ENCODE data around the gene TMA7. TPM values are rescaled to one million over a fixed set of nuclear protein-coding genes. Genes with fewer than 3 reads are reported as not detected.
A peak's percentile ranks its signal among the peaks of the same experiment; 100 is the strongest.

Gene TMA7
- polyA plus RNA-seq, 4 donors, result 293 to 334 (median 315) TPM

DNA sequence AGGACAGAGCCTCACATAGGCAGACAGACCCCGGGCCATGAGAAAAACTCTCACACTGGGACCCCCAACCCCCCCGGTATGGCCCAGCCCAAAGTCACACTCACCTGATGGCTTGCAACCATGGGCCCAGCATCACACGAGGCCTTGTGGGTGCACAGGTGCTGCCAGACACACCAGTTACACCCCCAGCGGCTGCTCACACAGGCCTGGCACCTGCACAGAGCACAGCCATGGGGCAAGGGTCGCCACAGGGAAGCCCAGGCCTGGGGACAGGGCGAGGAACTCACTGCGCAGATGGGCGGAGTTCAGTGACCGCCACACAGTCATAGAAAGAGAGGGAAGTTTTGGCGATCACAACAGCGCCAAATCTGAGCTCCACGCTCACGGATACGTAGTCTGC, 19.5 kb upstream of the TMA7 start:
- DNase-seq (ENCODE audit: low read depth in 4 of 4, low spot score in 3 of 4), result no peak

GRCh38 chr3:48422272-48422671, 17.8 kb upstream of the TMA7 start:
- DNase-seq (ENCODE audit: low read depth in 4 of 4, low spot score in 3 of 4), result no peak

DNA sequence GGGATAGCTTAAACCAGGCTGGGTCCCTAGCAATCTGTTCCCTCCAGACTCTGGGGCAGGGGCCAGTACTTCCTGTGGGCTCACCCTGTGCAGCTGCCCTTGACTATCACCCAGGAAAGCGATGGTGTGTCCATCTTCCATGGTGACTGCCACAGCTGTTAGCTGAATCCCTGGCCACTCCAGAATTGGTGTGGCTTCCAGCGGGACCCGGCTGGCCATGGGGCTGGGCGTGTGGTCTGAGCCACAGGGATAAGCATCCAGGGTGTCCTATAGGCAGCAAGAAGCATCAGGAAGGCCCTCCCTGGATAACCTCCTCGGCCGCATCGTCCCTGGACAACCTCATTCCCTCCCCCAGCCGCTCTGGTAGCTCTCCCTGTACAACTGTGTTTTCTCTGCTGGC, 17.4 kb upstream of the TMA7 start:
- no peak for DNase-seq (ENCODE audit: low read depth in 4 of 4, low spot score in 3 of 4)

DNA sequence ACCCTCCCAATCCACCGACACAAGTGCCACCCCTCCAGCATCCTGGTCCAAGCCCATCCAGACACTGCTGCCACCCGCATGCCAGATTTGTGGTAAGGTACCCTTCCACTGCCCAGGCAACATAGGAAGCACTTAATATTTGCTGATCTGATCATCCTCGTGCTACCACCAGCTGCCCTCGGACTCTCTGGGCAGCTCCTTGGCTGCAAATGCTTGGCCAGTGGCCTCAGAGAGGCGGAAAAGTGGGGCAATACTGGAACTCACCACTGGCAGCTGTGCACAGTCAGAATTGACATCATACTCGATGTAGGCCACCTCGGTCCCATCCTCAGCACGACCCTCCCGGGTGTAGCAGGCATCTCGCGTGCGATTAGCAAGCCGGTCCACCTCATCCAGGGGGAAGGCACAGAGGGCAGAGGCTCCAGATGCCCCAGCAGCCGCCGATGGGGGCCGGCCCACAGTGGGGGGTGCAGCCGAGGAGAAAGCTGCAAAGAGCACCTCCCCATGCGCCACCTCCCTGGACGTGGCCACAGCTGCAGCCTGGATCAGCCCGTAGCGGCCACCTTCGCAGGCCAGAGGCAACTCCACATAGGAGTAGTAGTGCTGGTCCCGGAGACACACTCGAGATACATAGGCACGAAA, 16.7 kb upstream of the TMA7 start:
- no peak for DNase-seq (ENCODE audit: low read depth in 4 of 4, low spot score in 3 of 4)

DNA sequence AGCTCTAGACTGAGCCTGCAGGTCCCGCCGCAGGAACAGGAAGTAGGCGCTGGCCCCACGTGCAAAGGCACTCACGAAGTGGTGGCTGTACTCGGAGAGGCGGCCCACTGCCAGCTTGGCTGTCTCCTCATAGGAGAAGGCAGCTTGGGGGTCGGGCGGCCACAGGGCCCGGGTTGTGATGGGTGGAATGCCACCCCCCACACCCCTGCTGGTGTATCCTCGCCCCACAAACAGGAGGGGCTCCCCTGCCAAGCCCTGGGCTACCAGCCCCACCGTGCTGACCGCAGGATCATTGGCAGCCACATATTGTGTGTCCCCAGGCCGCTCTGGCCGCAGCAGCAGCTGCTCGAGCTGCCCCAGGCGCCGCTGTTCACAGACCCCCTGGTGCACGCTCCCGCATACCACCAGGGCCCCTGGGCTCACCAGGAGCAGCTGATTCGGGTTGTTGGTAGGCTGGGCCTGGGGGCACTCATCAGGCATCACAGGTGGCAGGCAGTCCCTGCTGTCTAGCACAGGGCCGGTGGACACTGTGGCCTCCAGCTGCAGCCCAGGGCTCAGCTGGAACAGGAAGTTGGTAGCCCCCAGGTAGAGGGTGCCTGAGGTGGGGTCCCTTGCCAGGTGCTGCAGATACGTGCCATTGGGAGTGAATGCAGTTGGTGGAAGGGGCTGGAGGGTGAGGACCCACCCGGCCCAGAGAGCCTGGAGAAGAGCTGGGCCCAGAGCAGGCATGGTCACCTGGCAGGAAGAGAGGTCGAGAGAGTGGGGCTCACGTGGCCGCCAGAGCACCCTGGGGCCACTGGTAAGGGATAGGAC, 16.0 kb upstream of the TMA7 start:
- no peak for DNase-seq (ENCODE audit: low read depth in 4 of 4, low spot score in 3 of 4)

DNA sequence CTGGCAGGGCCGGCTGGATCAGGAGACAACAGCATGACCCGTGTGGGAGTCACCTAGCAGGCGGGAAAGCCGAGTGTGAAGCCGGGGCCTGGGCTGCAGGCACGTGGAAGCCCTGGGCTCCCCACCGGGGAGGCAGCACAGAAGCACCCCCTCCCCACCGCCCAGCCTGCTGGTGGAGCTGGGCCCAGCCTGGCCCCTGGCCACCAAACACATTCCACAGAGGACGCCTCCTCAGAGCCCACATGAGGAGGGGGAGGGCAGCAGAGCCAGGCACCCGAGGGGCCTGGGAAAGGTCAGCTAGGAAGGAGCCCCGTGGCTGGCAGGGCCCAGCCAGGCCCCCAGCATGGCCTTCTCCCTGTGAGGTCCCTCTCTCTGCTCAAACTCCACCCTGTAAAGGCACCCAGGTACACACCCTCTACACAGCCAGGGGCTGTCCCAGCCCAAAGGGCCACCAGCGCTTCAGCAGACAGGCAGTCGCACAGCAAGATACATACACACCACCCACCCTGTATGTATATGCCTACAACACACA, 14.7 kb upstream of the TMA7 start:
- no peak for DNase-seq (ENCODE audit: low read depth in 4 of 4, low spot score in 3 of 4)

DNA sequence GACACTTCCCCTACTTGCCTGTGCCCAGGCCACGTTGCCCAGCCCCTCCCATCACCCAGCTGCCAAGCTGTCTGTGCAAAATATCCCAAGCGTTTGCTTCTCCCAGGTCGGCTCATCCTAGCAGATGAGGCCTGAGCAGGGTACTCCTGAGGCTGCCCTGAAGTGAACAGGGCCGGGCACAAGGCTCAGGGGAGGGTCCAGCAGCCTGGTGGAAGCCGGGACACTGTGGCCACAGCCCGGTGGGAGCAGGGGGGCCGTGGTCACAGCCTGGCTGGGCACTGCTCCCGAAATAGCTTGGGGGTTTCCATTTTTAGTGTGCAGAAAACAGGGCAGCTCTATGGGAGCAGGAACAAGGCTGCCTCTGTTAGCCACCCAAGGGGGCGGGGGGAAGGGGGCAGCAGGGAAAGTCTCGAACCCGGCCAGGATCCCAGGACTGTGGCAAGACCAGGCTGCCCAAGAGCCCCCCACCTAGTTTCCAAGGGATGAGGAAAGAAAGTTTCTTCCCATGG, 13.6 kb upstream of the TMA7 start:
- DNase-seq (ENCODE audit: low read depth in 4 of 4, low spot score in 3 of 4), result no peak

DNA sequence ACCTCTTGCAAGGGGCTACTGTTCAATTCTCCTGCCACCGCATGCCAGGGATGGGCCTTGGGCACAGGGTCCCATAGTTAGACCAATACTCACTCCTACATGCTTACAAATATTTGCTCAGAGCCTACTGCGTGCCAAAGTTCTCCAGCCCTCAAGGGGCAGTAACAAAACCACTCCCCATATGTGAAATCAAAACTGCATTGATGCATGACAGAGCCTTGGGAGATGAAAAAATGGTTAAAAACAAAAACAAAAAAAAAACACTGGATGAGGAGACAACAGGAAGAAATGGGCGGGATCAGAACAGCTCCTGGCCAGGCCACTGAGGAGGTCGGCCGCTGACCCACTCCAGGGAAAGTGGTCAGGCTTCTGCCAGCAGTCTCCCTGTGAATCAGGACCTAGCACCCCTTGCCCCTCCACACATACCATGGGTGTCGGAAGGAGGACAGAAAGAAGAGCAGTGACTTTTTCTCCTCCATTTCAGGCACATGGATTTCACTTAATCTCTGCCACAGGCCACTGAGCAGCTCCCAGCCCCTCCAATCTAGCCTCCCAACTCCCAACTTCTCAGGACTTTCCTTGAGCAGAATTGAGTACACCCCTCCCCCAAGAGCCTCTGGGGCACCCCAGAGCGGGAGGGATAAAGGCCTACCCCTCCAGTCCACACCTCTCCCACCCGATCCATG, 13.0 kb upstream of the TMA7 start:
- no peak for DNase-seq (ENCODE audit: low read depth in 4 of 4, low spot score in 3 of 4)

DNA sequence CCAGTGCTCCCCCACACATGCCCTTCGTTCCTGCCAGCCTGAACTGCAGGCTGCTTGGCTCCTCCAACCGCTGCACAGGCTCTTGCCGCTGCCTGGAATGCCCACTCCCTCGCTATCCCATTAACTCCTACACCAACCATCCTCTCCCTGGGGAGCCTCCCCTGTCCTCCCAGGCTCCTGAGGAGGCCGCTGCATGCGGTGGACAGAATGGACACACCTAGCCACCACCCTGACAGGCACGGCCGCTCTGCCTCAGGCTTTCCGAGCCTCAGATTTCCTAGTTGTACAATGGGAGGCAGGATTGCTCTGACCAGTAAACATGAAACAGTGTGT, 12.5 kb upstream of the TMA7 start:
- DNase-seq (ENCODE audit: low read depth in 4 of 4, low spot score in 3 of 4), result no peak

- no peak for DNase-seq (ENCODE audit: low read depth in 4 of 4, low spot score in 3 of 4)
Observed at GRCh38 chr3:48428088-48428571, 11.9 kb upstream of the TMA7 start.

DNA sequence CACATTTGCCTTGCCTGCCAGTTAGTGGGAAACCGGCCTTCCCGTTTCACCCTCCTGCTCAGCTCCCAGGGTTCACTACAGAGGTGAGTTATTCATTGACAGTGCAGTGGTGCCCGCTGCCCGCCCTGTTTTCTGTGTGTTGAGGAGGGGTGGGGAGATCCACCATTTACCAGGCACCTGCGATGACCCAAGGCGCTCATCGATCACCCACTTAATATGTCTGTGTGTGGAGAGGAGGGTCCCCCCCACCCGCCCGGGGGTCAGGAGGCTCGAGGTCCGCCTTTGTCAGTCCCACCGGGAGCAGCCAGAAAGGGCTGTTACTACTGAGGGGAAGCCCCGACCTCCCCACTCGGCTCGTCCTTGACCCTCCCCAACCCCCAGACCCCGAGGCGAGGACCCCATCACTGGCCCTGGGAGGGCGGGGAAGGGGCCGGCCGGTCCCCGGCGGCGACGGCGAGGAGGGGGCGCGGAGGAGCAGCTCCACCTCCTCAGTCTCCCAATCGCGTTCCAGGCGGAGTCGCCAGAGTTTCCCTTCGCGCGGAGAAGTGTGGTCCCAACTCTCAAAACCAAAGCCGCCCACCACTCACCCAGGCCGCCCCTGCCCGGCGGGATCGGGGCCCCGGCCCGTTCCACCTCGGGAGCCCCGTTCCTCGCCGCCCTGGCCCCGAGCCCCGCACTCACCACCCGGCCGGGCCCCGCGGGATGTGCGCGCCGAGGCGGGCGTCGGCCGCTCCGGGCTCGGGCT, 11.3 kb upstream of the TMA7 start:
- peak in 2 of 4 donors; percentile 53 to 61 for DNase-seq (ENCODE audit: low read depth in 4 of 4, low spot score in 3 of 4)

DNA sequence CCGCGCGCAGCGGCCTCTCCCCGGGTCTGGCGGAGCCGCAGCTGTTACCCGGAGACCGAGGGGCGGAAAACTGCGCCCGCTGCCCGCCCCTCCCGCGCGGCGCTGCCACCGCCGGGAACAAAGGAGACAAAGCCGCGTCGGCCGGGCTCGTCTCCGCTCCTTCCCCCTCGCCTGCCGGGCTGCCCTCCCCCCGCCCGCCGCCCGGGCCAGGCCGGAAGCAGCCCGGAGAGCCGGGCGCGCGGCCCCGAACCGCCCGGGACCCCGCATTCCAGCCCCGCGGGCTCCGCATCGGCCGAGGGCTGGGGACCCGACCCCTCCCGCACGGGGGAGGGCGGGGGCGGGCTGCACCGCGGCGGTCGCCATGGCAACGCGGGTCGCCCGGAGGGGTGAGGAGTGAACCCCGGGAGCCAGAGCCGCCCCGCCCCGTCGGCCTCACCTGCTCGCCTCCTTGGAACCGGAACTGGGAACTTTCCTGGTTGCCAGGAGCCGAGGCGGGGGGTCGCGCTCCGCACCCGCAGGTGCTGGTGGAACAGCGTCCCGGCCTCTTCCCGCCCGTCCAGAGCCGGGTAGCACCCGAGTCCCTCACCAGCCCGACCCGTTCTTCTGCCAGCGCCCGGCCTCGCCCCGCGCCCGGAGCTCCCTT, 10.6 kb upstream of the TMA7 start:
- DNase-seq (ENCODE audit: low read depth in 4 of 4, low spot score in 3 of 4), result peak in 2 of 4 donors; percentile 43 to 49

DNA sequence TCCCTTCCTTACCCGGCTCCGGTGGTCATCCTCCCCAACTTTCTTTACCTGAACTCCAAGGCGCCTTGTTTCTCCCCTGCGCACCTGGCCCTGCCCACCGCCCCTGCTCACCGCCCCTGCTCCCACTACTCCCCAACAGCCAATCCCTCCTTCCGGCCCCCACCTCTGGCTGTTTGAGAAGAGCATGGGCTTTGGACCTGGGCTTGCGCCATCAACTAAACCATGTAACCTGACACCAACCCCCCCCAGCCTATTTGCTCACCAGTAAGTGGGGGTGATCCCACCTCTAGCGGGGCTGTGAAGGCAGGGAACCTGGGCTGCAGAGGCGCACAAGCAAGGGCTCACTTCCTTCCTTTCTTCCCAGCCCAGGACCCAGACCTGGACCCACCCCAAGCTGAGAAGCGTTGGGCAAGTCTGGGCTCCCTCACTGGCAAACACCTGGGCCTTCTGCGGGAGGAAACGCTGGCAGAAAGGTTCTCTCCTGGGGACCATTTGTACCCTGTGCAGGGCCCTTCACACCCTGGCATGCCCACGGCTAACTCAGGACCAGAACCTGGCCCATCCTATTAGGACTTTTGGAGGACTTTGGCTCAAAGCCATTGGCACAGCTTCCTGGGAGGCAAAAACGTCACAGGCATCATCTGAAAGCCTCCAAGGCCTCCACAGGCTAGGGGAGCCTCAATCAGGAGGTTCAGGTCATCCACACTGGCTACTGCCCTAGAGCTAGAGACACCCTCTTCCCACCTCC, 9.9 kb upstream of the TMA7 start, which contains the start of gene PLXNB1:
TSS of gene PLXNB1 (minus strand) at position 127 of the 748 bp plus-strand sequence. CDS start 5,475 bp downstream, outside the sequence.
- DNase-seq (ENCODE audit: low read depth in 4 of 4, low spot score in 3 of 4), result peak in 3 of 4 donors; percentile 85 to 88 (median 86)

- DNase-seq (ENCODE audit: low read depth in 4 of 4, low spot score in 3 of 4), result no peak
Observed at GRCh38 chr3:48430708-48431101, 9.4 kb upstream of the TMA7 start.

- DNase-seq (ENCODE audit: low read depth in 4 of 4, low spot score in 3 of 4), result no peak
Observed at GRCh38 chr3:48431224-48432029, 8.6 kb upstream of the TMA7 start.

- no peak for DNase-seq (ENCODE audit: low read depth in 4 of 4, low spot score in 3 of 4)
Observed at GRCh38 chr3:48432411-48433371, 7.4 kb upstream of the TMA7 start.

DNA sequence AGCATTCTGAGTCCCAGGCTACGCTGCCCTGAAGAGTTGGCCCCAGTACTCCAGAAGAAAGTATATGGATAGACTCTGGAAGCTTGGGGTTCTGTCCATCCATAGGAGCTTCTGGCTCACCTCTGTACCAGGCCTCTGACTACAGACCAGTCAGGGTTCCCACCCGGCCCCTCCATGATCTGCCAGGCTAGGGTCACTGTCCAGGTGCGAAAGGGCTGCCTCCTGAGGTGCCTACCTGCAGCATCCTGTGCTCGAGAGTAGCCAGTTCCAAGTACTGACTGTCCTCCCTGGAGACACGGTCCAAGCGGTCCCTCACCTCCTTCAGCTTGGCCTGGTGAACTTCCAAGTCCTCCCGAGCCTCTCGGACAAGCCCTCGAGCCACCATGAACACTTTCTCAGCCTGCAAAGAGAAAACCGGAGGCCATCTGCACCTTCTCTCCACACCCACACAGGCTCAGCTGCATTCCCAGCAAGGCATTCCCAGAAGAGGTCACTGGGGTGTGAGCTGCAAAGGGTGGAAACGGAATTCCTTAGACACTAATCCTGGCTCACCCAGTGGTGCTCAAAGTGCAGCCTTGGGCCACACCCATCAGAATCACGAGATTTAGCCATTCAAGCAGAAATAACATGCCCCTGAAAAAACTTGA, 6.5 kb upstream of the TMA7 start:
- DNase-seq (ENCODE audit: low read depth in 4 of 4, low spot score in 3 of 4), result no peak
